HG02852 (cell line): ENCODE measurements around the gene S100Z.
"Not testable (repeated sequence)": the region's sequence is repeated elsewhere in the genome, so short reads cannot be mapped to it uniquely, and the experiment has no call there.

Source experiments
- ATAC-seq: cut with Tn5 transposase; IDR thresholded peaks from one replicate; pipeline ENCODE4 v1.9.1; 2021; ENCODE audit warnings: mild to moderate bottlenecking, moderate library complexity; ENCODE audit not compliant: unreplicated experiment

S100Z gene

DNA sequence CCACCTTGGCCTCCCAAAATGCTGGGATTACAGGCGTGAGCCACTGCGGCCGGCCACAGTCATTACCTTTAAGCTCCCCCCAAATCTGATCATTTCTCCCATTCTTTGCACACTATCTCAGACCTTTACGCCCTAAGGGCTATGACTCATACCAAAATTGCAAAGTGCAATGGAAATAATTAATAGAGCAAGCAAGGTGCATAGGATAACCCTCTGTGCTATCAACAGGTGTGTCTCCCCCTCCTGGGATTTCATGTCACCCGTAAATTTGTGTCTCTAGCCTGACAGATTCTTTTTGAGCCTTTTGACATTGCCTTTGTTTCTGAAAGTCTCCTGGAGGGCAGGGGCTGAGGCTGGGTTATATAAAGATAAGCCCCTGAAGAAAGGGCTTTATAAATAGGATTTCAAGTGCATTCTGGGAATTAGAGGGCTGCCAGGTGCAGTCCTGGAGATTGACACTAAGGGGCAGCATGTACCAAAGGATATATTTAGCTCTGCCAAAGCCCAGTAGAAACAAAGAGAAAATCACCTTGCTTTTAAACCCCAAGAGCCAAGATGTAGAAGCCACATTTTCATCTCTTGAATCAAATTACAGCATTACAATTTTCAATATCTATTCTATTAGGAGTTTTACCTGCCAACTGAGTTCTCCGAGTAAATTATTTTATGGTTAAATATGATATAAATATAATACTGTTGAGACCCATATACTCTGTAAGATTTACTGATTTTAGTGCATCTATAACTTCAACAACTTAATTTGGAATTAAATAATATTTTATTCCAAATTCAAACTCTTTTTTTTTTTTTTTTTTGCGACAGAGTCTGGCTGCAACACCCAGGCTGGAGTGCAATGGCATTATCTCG, 18.2 kb downstream of the S100Z start:
- ATAC-seq, result no peak

GRCh38 chr5:76870046-76870445, 20.2 kb downstream of the S100Z start:
- no peak for ATAC-seq

GRCh38 chr5:76874088-76874581, 24.3 kb downstream of the S100Z start:
- ATAC-seq, result no peak

GRCh38 chr5:76888733-76889300, 39.0 kb downstream of the S100Z start:
- no peak for ATAC-seq

DNA sequence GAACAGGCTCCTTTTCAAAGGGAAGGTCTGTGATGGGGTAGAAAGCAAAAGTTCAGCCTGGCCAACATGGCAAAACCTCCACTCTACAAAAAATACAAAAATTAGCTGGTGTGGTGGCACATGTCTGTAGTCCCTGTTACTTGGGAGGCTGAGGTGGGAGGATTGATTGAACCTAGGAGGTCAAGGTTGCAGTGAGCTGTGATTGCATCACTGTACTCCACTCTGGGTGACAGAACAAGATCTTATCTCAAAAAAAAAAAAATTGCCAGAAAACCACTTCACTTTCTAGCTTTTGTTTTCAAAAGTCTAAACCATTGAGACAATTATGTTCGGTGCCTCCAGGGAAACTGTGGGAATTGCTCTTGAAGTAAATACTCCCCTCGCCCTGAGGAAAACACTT, 43.5 kb downstream of the S100Z start:
- ATAC-seq, result no peak

DNA sequence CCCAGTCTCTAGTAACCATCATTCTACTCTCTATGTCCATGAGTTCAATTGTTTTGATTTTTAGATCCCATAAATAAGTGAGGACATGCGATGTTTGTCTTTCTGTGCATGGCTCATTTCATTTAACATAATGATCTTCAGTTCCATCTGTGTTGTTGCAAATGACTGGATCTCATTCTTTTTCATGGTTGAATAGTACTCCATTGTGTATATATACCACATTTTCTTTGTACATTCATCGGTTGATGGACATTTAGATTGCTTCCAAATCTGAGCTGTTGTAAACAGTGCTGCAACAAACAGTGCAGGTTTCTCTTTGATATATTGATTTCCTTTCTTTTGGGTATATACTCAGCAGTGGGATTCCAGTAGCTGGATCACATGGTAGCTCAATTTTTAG, 46.4 kb downstream of the S100Z start:
- no peak for ATAC-seq

DNA sequence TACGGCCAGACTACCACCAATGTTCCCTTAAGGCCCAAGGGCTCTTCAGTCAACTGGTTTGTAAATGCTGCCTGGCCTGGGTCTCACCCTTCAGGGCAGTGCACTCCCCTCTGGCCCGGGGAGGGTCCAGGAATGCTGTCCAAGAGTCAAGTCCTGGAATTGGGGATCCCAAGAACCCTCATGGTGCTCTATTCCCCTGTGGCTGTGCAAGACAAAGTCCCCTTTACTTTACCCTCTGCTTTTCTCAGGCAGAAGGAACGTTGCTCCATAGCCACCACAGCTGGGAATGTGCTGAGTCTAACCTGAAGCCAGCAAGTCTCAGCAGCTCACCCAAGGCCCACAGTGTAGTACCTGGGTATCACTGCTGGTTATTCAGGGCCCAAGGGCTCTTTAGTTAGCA, 51.7 kb downstream of the S100Z start:
- ATAC-seq, result no peak

GRCh38 chr5:76908166-76908565, 58.4 kb downstream of the S100Z start:
- no peak for ATAC-seq

- ATAC-seq, result not testable (repeated sequence)
Measured at GRCh38 chr5:76910344-76910933, 60.6 kb downstream of the S100Z start.

DNA sequence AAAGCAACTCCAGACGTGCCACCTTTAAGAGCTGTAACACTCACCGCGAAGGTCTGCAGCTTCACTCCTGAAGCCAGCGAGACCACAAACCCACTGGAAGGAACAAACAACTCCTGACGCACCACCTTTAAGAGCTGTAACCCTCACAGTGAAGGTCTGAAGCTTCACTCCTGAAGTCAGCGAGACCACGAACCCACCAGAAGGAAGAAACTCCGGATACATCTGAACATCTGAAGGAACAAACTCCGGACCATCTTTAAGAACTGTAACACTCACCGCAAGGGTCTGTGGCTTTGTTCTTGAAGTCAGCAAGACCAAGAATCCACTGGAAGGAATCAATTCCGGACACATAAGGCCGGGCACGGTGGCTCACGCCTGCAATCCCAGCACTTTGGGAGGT, 64.9 kb downstream of the S100Z start:
- ATAC-seq, result not testable (repeated sequence)

- ATAC-seq, result no peak
Measured at GRCh38 chr5:76918539-76918938, 68.7 kb downstream of the S100Z start.

- no peak for ATAC-seq
Measured at GRCh38 chr5:76920491-76920890, 70.7 kb downstream of the S100Z start.

DNA sequence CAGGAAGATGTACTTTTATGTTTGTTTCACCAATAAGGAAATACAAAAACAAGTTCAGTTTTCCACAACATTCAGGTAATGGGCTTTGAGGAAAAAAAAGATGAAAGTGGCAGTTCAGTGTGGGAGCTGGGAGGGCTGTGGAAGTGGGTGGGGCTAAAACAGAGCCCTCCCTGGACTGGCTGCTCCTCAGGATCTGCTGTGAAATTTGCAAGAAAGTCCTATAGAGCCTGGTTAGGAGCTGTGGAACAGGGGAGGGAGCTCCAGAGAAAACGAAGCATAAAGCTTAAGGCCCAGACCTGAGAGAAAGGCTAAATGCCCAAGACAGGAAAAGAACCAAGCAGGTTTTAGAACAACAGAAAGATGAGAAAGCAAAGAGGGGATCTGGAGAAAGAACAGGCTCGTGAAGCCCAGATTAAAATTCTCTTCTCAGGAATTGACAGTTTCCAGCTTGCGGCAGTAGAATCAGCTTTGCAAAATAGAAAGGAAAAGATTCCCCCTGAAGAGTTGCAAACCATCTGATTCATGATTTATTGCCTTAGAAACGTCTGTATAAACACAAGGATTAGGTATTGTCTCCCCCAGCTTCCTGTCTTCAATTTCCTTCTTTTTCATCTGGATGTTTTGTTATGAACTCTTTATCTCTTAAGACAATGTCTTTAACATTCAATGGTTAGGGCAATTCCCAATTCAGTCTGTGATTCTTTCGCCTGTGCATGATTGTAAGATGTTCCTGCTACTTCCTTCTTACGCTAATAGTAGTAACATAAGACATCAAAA, 76.7 kb downstream of the S100Z start:
- ATAC-seq, result no peak

DNA sequence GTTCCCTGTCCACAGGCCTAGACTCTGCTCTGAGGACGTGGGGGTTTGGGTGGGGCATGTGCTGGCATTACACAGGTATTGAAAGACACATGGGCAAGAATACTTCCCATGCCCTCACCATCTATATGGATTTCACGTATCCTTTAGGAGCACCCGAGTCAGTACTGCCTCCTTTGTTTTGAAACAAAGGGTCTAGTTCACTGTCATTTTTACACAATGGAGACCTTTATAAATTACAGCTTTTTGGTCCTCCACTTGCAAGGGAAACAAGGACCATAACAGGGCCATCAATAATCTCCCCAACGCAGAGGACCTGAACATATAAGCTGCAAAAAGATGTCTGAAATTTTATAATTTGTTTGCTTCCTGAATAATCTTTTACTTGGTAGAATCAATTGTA, 78.1 kb downstream of the S100Z start:
- ATAC-seq, result no peak

- ATAC-seq, result no peak
Measured at GRCh38 chr5:76930083-76930482, 80.3 kb downstream of the S100Z start.

GRCh38 chr5:76938177-76938576, 88.4 kb downstream of the S100Z start:
- no peak for ATAC-seq

- no peak for ATAC-seq
Measured at GRCh38 chr5:76941000-76941399, 91.2 kb downstream of the S100Z start.

- no peak for ATAC-seq
Measured at GRCh38 chr5:76941442-76941841, 91.6 kb downstream of the S100Z start.

- no peak for ATAC-seq
Measured at GRCh38 chr5:76942581-76942980, 92.8 kb downstream of the S100Z start.

DNA sequence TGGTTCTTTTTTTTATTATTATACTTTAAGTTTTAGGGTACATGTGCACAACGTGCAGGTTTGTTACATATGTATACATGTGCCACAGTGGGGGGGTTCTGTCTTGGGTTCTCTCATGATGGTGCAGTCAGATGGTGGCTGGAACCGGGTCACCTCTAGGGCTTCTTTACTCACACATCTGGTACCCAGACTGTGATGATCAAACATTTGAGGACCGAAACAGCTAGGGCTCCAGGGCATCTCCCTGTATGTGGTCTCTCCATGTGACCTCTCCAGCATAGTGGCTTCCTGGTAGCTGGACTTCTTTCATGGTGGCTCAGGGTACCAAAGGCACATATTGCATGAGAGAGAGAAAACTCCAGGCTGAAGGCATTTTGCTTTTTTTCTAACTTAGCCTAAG, 93.2 kb downstream of the S100Z start:
- ATAC-seq, result no peak

DNA sequence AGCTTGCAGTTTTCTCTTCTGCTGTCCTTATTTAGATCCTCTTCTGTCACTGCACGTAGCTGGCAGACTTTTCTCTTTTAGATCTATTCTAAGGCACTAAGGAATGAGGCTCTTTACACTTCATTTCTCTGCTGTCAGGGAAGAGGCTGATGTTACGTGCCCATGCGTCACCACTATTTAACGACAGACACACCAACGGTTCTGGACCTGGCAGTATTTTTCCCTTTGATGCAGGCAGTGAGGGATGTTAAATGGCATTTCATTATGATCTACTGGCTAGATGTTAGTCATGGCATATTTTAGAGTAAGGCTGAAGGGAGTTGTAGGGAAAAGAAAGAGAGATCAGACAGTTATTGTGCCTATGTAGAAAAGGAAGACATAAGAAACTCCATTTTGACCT, 94.8 kb downstream of the S100Z start:
- ATAC-seq, result no peak
